HCT116 (cell line): Measurements from ENCODE around the gene MPPED1. TPM values are rescaled to one million over a fixed set of nuclear protein-coding genes. Genes with fewer than 3 reads are reported as not detected.

ENCODE experiments used
- ATAC-seq: fragments of 200-7000 bp; cut with Tn5 transposase; 2 replicates; pipeline ENCODE4 v1.9.1; 2020; ENCODE audit warnings: mild to moderate bottlenecking, moderate library complexity
- BruUV-seq: library from RNA; stranded (reverse); fragments of 400-500 nt; replicated peaks from 2 replicates; lab custom pipeline; 2021; lab: Mats Ljungman, UMichigan
- CTCF ChIA-PET: fragments of 300-600 bp; sonication (Branson Sonifier 250); formaldehyde crosslinking; loops from one replicate; lab custom pipeline; 2021; ENCODE audit warnings: antibody characterized with exemption; lab: Charles Lee
- POLR2A ChIA-PET: fragments of 300-600, 350-600 bp; sonication (Branson Sonifier 250); formaldehyde crosslinking; loops from one replicate; lab custom pipeline; 2021; ENCODE audit warnings: antibody characterized with exemption; lab: Charles Lee
- RAD21 ChIA-PET, 2 experiments: fragments of 300-600 bp; sonication (Branson Sonifier 250); formaldehyde crosslinking; loops; one replicate each; lab custom pipeline; 2023; ENCODE audit warnings: low total read pairs in 2 of 2; ENCODE audit not compliant: uncharacterized antibody in 2 of 2, unreplicated experiment in 2 of 2, low non-redundant PET in 1 of 2; lab: Charles Lee
- DNase-seq: peaks from one replicate; pipeline ENCODE4 v3.0.0-alpha.2; 2010; ENCODE audit warnings: low read depth, low spot score
- H2AFZ ChIP-seq: fragments of 200-600 bp; shearing (Covaris generic), sonication (generic); 2 replicates; pipeline ENCODE4 v1.6.1; 2017; ENCODE audit warnings: low read depth, mixed run types, mixed read lengths, antibody characterized with exemption, low read length; ENCODE audit not compliant: poor library complexity, severe bottlenecking
- H3K27ac ChIP-seq: 2 replicates; pipeline ENCODE4 v1.5.1; 2012; ENCODE audit warnings: low read depth, low read length
- H3K27me3 ChIP-seq: fragments of 200-600 bp; sonication (generic); 2 replicates; pipeline ENCODE4 v1.6.1; 2016; ENCODE audit warnings: mixed run types, low read length, mixed read lengths; ENCODE audit not compliant: insufficient read depth
- H3K36me3 ChIP-seq, 2 experiments: fragments of 200-500 bp in 1 of 2; fragments of 200-600 bp in 1 of 2; sonication (Bioruptor generic) in 1 of 2; sonication (generic) in 1 of 2; 2 replicates each; pipeline versions ENCODE4 v1.5.1 to v1.6.1; 2014 to 2016; ENCODE audit warnings: low read length in 2 of 2, inconsistent platforms in 1 of 2, mixed read lengths in 1 of 2, mixed run types in 1 of 2; ENCODE audit not compliant: insufficient read depth in 2 of 2, control insufficient read depth in 1 of 2
- H3K4me1 ChIP-seq, 2 experiments: fragments of 200-600 bp in 1 of 2; sonication (generic) in 1 of 2; 2 replicates each; pipeline versions ENCODE4 v1.5.1 to v1.6.1; 2012 to 2017; ENCODE audit warnings: low read length in 2 of 2, inconsistent platforms in 1 of 2, mild to moderate bottlenecking in 1 of 2, mixed read lengths in 1 of 2, mixed run types in 1 of 2, moderate library complexity in 1 of 2; ENCODE audit not compliant: insufficient read depth in 2 of 2, control insufficient read depth in 1 of 2
- H3K4me2 ChIP-seq: fragments of 200-600 bp; sonication (generic); 2 replicates; pipeline ENCODE4 v1.6.1; 2017; ENCODE audit warnings: mixed run types, low read length, mixed read lengths
- H3K4me3 ChIP-seq, 2 experiments: fragments of 200-600 bp in 1 of 2; sonication (generic) in 1 of 2; replicated peaks in 1 of 2; 2 replicates each; pipeline ENCODE4 v1.5.1; 2011 to 2016; ENCODE audit warnings: low read length in 2 of 2, control low read depth in 1 of 2, low read depth in 1 of 2, mild to moderate bottlenecking in 1 of 2, mixed read lengths in 1 of 2, mixed run types in 1 of 2
- H3K79me2 ChIP-seq: fragments of 200-600 bp; sonication (generic); 2 replicates; pipeline ENCODE4 v1.6.1; 2017; ENCODE audit warnings: mild to moderate bottlenecking, mixed run types, low read length, moderate library complexity, mixed read lengths; ENCODE audit not compliant: insufficient read depth
- H3K9ac ChIP-seq: fragments of 200-600 bp; sonication (generic); 2 replicates; pipeline ENCODE4 v1.6.1; 2016; ENCODE audit warnings: low read length, mixed read lengths
- H3K9me2 ChIP-seq: fragments of 200-600 bp; sonication (generic), shearing (Covaris generic); 2 replicates; pipeline ENCODE4 v1.6.1; 2017; ENCODE audit warnings: mixed run types, mild to moderate bottlenecking, moderate library complexity; ENCODE audit not compliant: insufficient read depth
- H3K9me3 ChIP-seq, 2 experiments: fragments of 200-500 bp in 1 of 2; fragments of 200-600 bp in 1 of 2; sonication (Bioruptor generic) in 1 of 2; sonication (generic) in 1 of 2; 2 replicates each; pipeline ENCODE4 v1.6.1; 2014 to 2017; ENCODE audit warnings: low read length in 2 of 2, mixed read lengths in 2 of 2, inconsistent platforms in 1 of 2, low read depth in 1 of 2, mild to moderate bottlenecking in 1 of 2, mixed run types in 1 of 2, moderate library complexity in 1 of 2; ENCODE audit not compliant: control insufficient read depth in 1 of 2, insufficient read depth in 1 of 2
- H4K20me1 ChIP-seq: fragments of 200-600 bp; sonication (generic), shearing (Covaris generic); 2 replicates; pipeline ENCODE4 v1.6.1; 2017; ENCODE audit warnings: mixed run types, mild to moderate bottlenecking, moderate library complexity; ENCODE audit not compliant: insufficient read depth
- EGR1 ChIP-seq: IDR thresholded peaks from 2 replicates; pipeline ENCODE4 v1.6.1; 2012; ENCODE audit warnings: low read depth
- ELF1 ChIP-seq: IDR thresholded peaks from 2 replicates; pipeline ENCODE4 v1.6.1; 2012; ENCODE audit warnings: low read depth, borderline replicate concordance
- EZH2 ChIP-seq: fragments of 200-600 bp; sonication (generic); IDR thresholded peaks from 2 replicates; pipeline ENCODE4 v1.6.1; 2017; ENCODE audit warnings: antibody characterized with exemption, mixed run types
- EZH2phosphoT487 ChIP-seq: fragments of 200-600 bp; IDR thresholded peaks from 2 replicates; pipeline ENCODE4 v1.6.1; 2018; ENCODE audit warnings: antibody characterized with exemption, borderline replicate concordance
- JUND ChIP-seq: IDR thresholded peaks from 2 replicates; pipeline ENCODE4 v1.6.1; 2012
- POLR2A ChIP-seq: IDR thresholded peaks from 2 replicates; pipeline ENCODE4 v1.7.0; 2011; ENCODE audit warnings: borderline replicate concordance; ENCODE audit not compliant: insufficient read depth, insufficient read length; ENCODE audit errors: extremely low read depth
- POLR2AphosphoS5 ChIP-seq: IDR thresholded peaks from 2 replicates; pipeline ENCODE4 v1.6.1; 2011; ENCODE audit warnings: mild to moderate bottlenecking, low read depth, low read length, moderate library complexity
- RAD21 ChIP-seq: IDR thresholded peaks from 2 replicates; pipeline ENCODE4 v1.6.1; 2012; ENCODE audit warnings: low read depth, mild to moderate bottlenecking
- SIN3A ChIP-seq: IDR thresholded peaks from 2 replicates; pipeline ENCODE4 v1.6.1; 2012; ENCODE audit warnings: low read depth
- SP1 ChIP-seq: IDR thresholded peaks from 2 replicates; pipeline ENCODE4 v1.6.1; 2012; ENCODE audit warnings: low read depth
- SRF ChIP-seq: IDR thresholded peaks from 2 replicates; pipeline ENCODE4 v1.6.1; 2012; ENCODE audit warnings: low read depth
- TCF7L2 ChIP-seq: IDR thresholded peaks from 2 replicates; pipeline ENCODE4 v1.7.0; 2011; ENCODE audit warnings: borderline replicate concordance, inconsistent platforms; ENCODE audit not compliant: insufficient read depth, insufficient read length; ENCODE audit errors: extremely low read depth
- YY1 ChIP-seq: IDR thresholded peaks from 2 replicates; pipeline ENCODE4 v1.6.1; 2011; ENCODE audit warnings: low read length, low read depth, moderate library complexity, mild to moderate bottlenecking; ENCODE audit not compliant: insufficient replicate concordance; ENCODE audit errors: extremely low read depth
- ZNF274 ChIP-seq: fragments of 200-500 bp; sonication (Bioruptor generic); IDR thresholded peaks from 2 replicates; pipeline ENCODE4 v1.6.1; 2014; ENCODE audit warnings: mild to moderate bottlenecking, low read depth, low read length, inconsistent platforms
- intact Hi-C: fragments of 100-400 bp; cut with micrococcal nuclease; formaldehyde crosslinking; loops from 2 replicates; pipeline ENCODE4 v1.10.0; 2022
- total RNA-seq: library from RNA; stranded (reverse); gene quantifications from one replicate; pipeline ENCODE4 v1.2.1, GENCODE V29; 2021; ENCODE audit not compliant: unreplicated experiment
- TF ChIP-seq, protein P1 (sequence below), 3 experiments: fragments of 200-600 bp in 1 of 3; sonication (generic) in 1 of 3; IDR thresholded peaks in 2 of 3; conservative IDR thresholded peaks in 1 of 3; 2 replicates each; pipeline ENCODE4 v1.5.1; 2012 to 2017; ENCODE audit warnings: low read depth in 2 of 3, low read length in 2 of 3, antibody characterized with exemption in 1 of 3, borderline replicate concordance in 1 of 3, control low read depth in 1 of 3, mild to moderate bottlenecking in 1 of 3, mixed read lengths in 1 of 3, mixed run types in 1 of 3, moderate library complexity in 1 of 3; ENCODE audit not compliant: insufficient read depth in 1 of 3
- TF ChIP-seq, protein P2 (sequence below): IDR thresholded peaks from 2 replicates; pipeline ENCODE4 v1.6.1; 2011; ENCODE audit warnings: mild to moderate bottlenecking, low read length, moderate library complexity; ENCODE audit not compliant: insufficient replicate concordance; ENCODE audit errors: extremely low read depth
- TF ChIP-seq, protein P3 (sequence below): IDR thresholded peaks from 2 replicates; pipeline ENCODE4 v1.6.1; 2012; ENCODE audit warnings: low read depth
- TF ChIP-seq, protein P4 (sequence below): IDR thresholded peaks from 2 replicates; pipeline ENCODE4 v1.6.1; 2012

Gene MPPED1
- total RNA-seq, 1 experiment from 2014 or later, result not detected

DNA sequence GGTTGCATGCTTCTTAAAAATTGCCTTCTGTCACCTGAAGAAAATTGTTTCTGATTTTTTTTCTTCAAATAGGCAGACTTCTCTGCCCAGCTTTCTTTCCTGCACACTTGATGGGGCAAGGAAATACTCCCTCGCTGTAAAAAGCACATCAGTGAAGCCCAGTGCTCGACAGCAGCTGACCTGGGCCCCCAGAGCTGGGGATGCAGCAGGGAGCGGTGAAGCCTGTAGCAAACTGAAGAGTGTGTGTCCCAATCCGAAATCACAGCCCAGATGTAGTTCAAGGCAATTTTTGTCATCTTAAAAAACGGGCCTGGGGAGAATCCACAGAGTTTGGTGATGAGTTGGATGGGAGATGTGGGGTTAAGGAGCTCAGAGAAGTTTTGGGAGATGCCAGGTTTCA is 27.0 kb upstream of the MPPED1 start:
- H2AFZ ChIP-seq, result no peak overlapping the region
- no TSS peak for BruUV-seq

More for the DNA sequence above, 27.0 kb upstream of the MPPED1 start:
- intact Hi-C loops, result loop anchor here (1.0 to 5.0 kb wide), 3 partner anchors 111 to 417 kb away; no protein-coding TSS in a partner anchor
- CTCF ChIA-PET, result interaction anchor here (5.3 to 6.5 kb wide), 2 partner anchors 111 to 154 kb away, joined by 34 to 48 read pairs; no protein-coding TSS in a partner anchor
- RAD21 ChIA-PET, result interaction anchor here in 1 of 2 experiments (0.8 kb wide), 1 partner anchor 111 kb away, joined by 3 read pairs; no protein-coding TSS in a partner anchor
- no peak for ATAC-seq
- POLR2A ChIA-PET, result no interaction called here
- no peak for TF ChIP-seq RAD21
- TF ChIP-seq EZH2phosphoT487, result no peak
- no peak for TF ChIP-seq EZH2
- TF ChIP-seq SRF, result no peak
- no peak for TF ChIP-seq YY1
- TF ChIP-seq EGR1, result no peak
- TF ChIP-seq SP1, result no peak
- no peak for TF ChIP-seq ZNF274
- TF ChIP-seq, protein P1, sequence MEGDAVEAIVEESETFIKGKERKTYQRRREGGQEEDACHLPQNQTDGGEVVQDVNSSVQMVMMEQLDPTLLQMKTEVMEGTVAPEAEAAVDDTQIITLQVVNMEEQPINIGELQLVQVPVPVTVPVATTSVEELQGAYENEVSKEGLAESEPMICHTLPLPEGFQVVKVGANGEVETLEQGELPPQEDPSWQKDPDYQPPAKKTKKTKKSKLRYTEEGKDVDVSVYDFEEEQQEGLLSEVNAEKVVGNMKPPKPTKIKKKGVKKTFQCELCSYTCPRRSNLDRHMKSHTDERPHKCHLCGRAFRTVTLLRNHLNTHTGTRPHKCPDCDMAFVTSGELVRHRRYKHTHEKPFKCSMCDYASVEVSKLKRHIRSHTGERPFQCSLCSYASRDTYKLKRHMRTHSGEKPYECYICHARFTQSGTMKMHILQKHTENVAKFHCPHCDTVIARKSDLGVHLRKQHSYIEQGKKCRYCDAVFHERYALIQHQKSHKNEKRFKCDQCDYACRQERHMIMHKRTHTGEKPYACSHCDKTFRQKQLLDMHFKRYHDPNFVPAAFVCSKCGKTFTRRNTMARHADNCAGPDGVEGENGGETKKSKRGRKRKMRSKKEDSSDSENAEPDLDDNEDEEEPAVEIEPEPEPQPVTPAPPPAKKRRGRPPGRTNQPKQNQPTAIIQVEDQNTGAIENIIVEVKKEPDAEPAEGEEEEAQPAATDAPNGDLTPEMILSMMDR (IDR thresholded peaks at IDR 0.05 in 2 of 3, conservative IDR thresholded peaks at IDR 0.05 in 1 of 3; ENCODE audit: borderline replicate concordance in 1 of 3, insufficient read depth in 1 of 3, low read depth in 2 of 3, low read length in 2 of 3), result no peak
- no peak for TF ChIP-seq POLR2AphosphoS5
- TF ChIP-seq, protein P2, sequence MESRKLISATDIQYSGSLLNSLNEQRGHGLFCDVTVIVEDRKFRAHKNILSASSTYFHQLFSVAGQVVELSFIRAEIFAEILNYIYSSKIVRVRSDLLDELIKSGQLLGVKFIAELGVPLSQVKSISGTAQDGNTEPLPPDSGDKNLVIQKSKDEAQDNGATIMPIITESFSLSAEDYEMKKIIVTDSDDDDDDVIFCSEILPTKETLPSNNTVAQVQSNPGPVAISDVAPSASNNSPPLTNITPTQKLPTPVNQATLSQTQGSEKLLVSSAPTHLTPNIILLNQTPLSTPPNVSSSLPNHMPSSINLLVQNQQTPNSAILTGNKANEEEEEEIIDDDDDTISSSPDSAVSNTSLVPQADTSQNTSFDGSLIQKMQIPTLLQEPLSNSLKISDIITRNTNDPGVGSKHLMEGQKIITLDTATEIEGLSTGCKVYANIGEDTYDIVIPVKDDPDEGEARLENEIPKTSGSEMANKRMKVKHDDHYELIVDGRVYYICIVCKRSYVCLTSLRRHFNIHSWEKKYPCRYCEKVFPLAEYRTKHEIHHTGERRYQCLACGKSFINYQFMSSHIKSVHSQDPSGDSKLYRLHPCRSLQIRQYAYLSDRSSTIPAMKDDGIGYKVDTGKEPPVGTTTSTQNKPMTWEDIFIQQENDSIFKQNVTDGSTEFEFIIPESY, result no peak
- no peak for TF ChIP-seq SIN3A
- TF ChIP-seq, protein P3, sequence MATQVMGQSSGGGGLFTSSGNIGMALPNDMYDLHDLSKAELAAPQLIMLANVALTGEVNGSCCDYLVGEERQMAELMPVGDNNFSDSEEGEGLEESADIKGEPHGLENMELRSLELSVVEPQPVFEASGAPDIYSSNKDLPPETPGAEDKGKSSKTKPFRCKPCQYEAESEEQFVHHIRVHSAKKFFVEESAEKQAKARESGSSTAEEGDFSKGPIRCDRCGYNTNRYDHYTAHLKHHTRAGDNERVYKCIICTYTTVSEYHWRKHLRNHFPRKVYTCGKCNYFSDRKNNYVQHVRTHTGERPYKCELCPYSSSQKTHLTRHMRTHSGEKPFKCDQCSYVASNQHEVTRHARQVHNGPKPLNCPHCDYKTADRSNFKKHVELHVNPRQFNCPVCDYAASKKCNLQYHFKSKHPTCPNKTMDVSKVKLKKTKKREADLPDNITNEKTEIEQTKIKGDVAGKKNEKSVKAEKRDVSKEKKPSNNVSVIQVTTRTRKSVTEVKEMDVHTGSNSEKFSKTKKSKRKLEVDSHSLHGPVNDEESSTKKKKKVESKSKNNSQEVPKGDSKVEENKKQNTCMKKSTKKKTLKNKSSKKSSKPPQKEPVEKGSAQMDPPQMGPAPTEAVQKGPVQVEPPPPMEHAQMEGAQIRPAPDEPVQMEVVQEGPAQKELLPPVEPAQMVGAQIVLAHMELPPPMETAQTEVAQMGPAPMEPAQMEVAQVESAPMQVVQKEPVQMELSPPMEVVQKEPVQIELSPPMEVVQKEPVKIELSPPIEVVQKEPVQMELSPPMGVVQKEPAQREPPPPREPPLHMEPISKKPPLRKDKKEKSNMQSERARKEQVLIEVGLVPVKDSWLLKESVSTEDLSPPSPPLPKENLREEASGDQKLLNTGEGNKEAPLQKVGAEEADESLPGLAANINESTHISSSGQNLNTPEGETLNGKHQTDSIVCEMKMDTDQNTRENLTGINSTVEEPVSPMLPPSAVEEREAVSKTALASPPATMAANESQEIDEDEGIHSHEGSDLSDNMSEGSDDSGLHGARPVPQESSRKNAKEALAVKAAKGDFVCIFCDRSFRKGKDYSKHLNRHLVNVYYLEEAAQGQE, result no peak
- no peak for TF ChIP-seq JUND
- no peak for TF ChIP-seq TCF7L2
- TF ChIP-seq, protein P4, sequence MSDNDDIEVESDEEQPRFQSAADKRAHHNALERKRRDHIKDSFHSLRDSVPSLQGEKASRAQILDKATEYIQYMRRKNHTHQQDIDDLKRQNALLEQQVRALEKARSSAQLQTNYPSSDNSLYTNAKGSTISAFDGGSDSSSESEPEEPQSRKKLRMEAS, result no peak
- TF ChIP-seq ELF1, result no peak
- TF ChIP-seq POLR2A, result no peak
- no peaks in the 10 kb centered on the region for H3K9me2 ChIP-seq
- no peaks in the 10 kb centered on the region for H4K20me1 ChIP-seq
- no peak overlapping the region for H3K9ac ChIP-seq
- no peaks in the 10 kb centered on the region for H3K79me2 ChIP-seq
- no peaks in the 10 kb centered on the region for H3K36me3 ChIP-seq
- no peaks in the 10 kb centered on the region for H3K9me3 ChIP-seq
- peaks cover 0 to 3% of the 10 kb centered on the region in 2 experiments; a peak in 1 of 4 replicates for H3K4me1 ChIP-seq
- no peak overlapping the region for H3K4me2 ChIP-seq
- no peak for DNase-seq
- H3K27me3 ChIP-seq, result 0 out of 2 replicates have a peak, but pooled peaks cover 3% of the 10 kb centered on the region
- H3K4me3 ChIP-seq, result no peak overlapping the region
- no peak overlapping the region for H3K27ac ChIP-seq
